BLaER1 (cell line): ENCODE data around the gene GALK2.
"Not testable (repeated sequence)": the region's sequence is repeated elsewhere in the genome, so short reads cannot be mapped to it uniquely, and the experiment has no call there.

ENCODE experiments used
- H3K27ac ChIP-seq: shearing (Covaris generic); formaldehyde crosslinking; 2 replicates; pipeline ENCODE4 v1.8.1; 2022
- H3K27me3 ChIP-seq: shearing (Covaris generic); formaldehyde crosslinking; 2 replicates; pipeline ENCODE4 v1.8.1; 2022
- H3K36me3 ChIP-seq: shearing (Covaris generic); formaldehyde crosslinking; 2 replicates; pipeline ENCODE4 v1.8.1; 2022
- H3K4me1 ChIP-seq: shearing (Covaris generic); formaldehyde crosslinking; 2 replicates; pipeline ENCODE4 v1.8.1; 2022
- H3K4me2 ChIP-seq: shearing (Covaris generic); formaldehyde crosslinking; 2 replicates; pipeline ENCODE4 v1.8.1; 2022
- H3K4me3 ChIP-seq: shearing (Covaris generic); formaldehyde crosslinking; 2 replicates; pipeline ENCODE4 v1.8.1; 2022
- H3K9ac ChIP-seq: shearing (Covaris generic); formaldehyde crosslinking; 2 replicates; pipeline ENCODE4 v1.8.1; 2022
- H3K9me3 ChIP-seq: shearing (Covaris generic); formaldehyde crosslinking; 2 replicates; pipeline ENCODE4 v1.8.1; 2022
- H4K20me1 ChIP-seq: shearing (Covaris generic); formaldehyde crosslinking; 2 replicates; pipeline ENCODE4 v1.8.1; 2022
- Cebpa-rat ChIP-seq: shearing (Covaris generic); IDR thresholded peaks from 2 replicates; pipeline ENCODE4 v1.8.1; 2022

GALK2 gene

GRCh38 chr15:49163678-49164077, 6.4 kb upstream of the GALK2 start:
- no peak for TF ChIP-seq Cebpa-rat
- H3K4me2 ChIP-seq, result no peak overlapping the region
- H3K27me3 ChIP-seq, result no peaks in the 10 kb centered on the region

DNA sequence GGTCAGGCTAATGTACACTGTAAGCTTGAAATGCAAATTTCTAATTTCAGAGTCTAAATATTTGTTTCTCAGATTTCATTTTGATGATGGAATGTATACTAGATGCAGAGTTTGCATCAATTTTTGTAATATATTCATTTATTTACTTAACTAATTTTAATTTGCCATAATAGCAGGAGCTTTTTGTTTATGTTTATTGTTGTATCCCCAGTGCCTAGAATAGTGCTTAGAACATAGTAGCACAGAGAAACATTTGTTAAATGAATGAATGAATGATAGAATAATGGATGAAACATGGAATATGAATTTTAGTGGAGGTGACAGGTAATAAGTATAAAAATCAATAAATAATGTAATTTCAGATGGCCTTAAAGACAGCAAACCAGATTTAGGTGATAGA, 5.2 kb upstream of the GALK2 start:
- H3K27me3 ChIP-seq, result no peaks in the 10 kb centered on the region
- H3K4me3 ChIP-seq, result no peak overlapping the region
- H3K27ac ChIP-seq, result no peak overlapping the region
- H3K9me3 ChIP-seq, result no peaks in the 10 kb centered on the region
- no peak overlapping the region for H3K4me2 ChIP-seq
- H3K36me3 ChIP-seq, result 0 out of 2 replicates have a peak, but pooled peaks cover 6% of the 10 kb centered on the region
- H3K9ac ChIP-seq, result no peak overlapping the region
- H4K20me1 ChIP-seq, result no peaks in the 10 kb centered on the region
- TF ChIP-seq Cebpa-rat, result no peak
- H3K4me1 ChIP-seq, result peaks cover 3% of the 10 kb centered on the region; the same call in 1 of the 2 replicates

More at GRCh38 chr15:49163678-49164077, 6.4 kb upstream of the GALK2 start:
- Histone ChIP-seq H3K4me1 (no peaks in the 10 kb centered on the region), H3K36me3 (0 out of 2 replicates have a peak, but pooled peaks cover 6% of the 10 kb centered on the region), H3K9ac (no peak overlapping the region), H3K4me3 (no peak overlapping the region), H4K20me1 (no peaks in the 10 kb centered on the region), H3K27ac (no peak overlapping the region), H3K9me3 (no peaks in the 10 kb centered on the region)

GRCh38 chr15:49168016-49168415, 2.0 kb upstream of the GALK2 start:
- H3K27ac ChIP-seq, result no peak overlapping the region
- TF ChIP-seq Cebpa-rat, result no peak
- H3K4me3 ChIP-seq, result no peak overlapping the region

GRCh38 chr15:49171790-49172189, 1.7 kb downstream of the GALK2 start:
- H3K36me3 ChIP-seq, result peaks cover 5% of the 10 kb centered on the region
- TF ChIP-seq Cebpa-rat, result no peak
- no peak overlapping the region for H3K9ac ChIP-seq
- H3K4me2 ChIP-seq, result peak overlapping the region; percentile 72
- H3K27me3 ChIP-seq, result no peaks in the 10 kb centered on the region
- no peak overlapping the region for H3K4me3 ChIP-seq
- no peak overlapping the region for H3K27ac ChIP-seq
- H3K4me1 ChIP-seq, result peaks cover 17% of the 10 kb centered on the region
- no peaks in the 10 kb centered on the region for H4K20me1 ChIP-seq
- H3K9me3 ChIP-seq, result peaks cover 19% of the 10 kb centered on the region

More at GRCh38 chr15:49168016-49168415, 2.0 kb upstream of the GALK2 start:
- Histone ChIP-seq H3K9ac (no peak overlapping the region), H3K36me3 (no peaks in the 10 kb centered on the region), H3K27me3 (no peaks in the 10 kb centered on the region), H4K20me1 (no peaks in the 10 kb centered on the region), H3K4me2 (no peak overlapping the region), H3K9me3 (no peaks in the 10 kb centered on the region), H3K4me1 (peaks cover 17% of the 10 kb centered on the region)

GRCh38 chr15:49174902-49175301, 4.9 kb downstream of the GALK2 start:
- Histone ChIP-seq H4K20me1 (no peaks in the 10 kb centered on the region), H3K27me3 (no peaks in the 10 kb centered on the region), H3K36me3 (peaks cover 9% of the 10 kb centered on the region), H3K27ac (no peak overlapping the region), H3K4me3 (no peak overlapping the region), H3K9me3 (peaks cover 19% of the 10 kb centered on the region), H3K4me2 (no peak overlapping the region), H3K9ac (no peak overlapping the region), H3K4me1 (peaks cover 13% of the 10 kb centered on the region)
- no peak for TF ChIP-seq Cebpa-rat

DNA sequence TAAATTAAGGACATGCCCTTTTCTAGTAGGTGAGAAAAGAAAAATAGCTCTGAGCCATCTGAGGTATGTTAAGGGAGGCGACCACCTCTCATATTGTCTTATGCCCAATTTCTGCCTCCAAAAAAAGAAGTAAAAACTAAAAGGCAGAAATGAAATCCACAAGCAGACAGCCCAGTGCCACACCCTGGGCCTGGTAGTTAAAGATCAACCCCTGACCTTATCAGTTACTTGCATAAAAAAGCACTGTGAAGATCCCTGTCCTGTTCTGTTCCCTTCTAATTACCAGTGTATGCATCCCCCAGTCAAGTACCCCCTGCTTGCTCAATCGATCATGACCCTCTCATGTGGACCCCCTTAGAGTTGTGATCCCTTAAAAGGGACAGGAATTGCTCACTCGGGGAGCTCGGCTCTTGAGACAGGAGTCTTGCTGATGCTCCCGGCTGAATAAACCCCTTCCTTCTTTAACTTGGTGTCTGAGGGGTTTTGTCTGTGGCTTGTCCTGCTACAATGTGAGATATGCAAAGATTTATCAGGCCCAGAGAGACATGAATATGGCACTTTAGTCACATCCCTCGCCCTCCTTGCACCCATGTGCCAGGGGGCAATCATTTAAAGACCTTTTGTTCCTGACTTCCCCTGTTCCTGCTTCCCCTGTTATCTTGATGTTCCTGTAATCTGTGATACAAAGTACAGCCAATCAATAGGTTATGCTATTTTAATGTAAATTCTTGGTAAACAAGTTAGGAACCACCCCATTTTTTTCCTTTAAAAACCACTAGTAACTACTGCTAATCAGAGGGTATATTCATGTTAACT, 5.7 kb downstream of the GALK2 start:
- Histone ChIP-seq H3K4me1 (peaks cover 12% of the 10 kb centered on the region), H3K9me3 (peaks cover 19% of the 10 kb centered on the region)
- not testable (repeated sequence) for H3K27me3 ChIP-seq, H3K4me3 ChIP-seq, H4K20me1 ChIP-seq, H3K4me2 ChIP-seq, H3K36me3 ChIP-seq, H3K27ac ChIP-seq, H3K9ac ChIP-seq

DNA sequence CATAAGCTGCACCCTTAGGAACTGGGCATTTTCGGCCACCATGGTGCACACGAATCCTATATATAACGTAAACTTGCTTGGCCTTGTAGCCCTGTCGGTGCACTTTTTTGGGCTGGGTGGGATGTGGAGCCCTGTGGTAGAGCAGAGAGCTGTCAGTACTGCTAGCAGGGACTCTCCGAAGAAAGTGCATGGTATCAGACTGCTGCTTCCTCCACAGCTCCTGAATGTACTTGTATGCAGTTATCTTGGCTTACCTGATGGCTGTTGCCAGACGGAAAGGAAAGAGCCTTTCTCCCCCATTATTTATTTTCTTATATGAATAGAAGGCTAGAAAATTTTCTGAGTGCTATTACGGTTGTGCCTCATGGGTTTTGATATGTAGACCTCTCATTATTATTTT, 8.4 kb downstream of the GALK2 start:
- Histone ChIP-seq H3K4me2 (no peak overlapping the region), H4K20me1 (no peaks in the 10 kb centered on the region), H3K4me1 (no peaks in the 10 kb centered on the region), H3K27ac (no peak overlapping the region), H3K27me3 (no peaks in the 10 kb centered on the region), H3K9me3 (peaks cover 26% of the 10 kb centered on the region), H3K36me3 (peaks cover 12% of the 10 kb centered on the region), H3K9ac (no peak overlapping the region), H3K4me3 (no peak overlapping the region)
- no peak for TF ChIP-seq Cebpa-rat

DNA sequence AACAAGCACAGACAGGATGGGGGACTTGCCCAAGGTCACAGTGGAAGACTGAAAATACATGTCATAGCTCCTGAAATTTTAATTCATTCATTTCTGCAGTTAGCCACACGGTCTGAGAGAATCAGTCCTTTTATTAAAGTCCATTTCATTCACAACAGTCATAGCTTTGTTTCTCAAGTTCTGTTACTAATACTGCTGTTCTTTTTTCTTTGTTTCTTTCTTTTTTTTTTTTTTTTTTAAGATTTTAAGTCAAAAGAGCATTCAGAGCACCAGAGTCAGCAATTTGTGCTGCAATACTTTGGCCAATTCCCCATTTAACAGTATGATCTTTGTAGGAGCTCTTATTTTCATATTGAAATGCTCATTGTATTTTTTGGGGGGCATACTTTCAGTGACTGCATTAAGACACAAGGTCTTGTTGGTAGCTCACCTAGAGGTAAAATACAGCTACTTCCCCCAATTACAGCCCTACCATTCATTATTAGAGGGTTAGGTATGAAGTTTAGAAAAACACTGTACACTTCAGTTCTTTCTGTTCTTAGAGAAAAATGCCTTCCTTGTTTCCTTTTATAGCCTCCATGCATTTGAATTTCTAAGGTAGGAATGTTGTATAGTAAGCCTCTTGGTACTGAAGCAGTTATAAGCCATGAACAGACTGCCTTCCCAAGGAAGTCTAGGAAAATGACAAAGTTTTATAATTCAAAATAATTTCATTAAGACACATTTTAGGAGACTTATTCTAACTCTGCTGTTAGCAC, 9.6 kb downstream of the GALK2 start:
- H3K27ac ChIP-seq, result no peak overlapping the region
- no peak for TF ChIP-seq Cebpa-rat
- H3K9me3 ChIP-seq, result peaks cover 26% of the 10 kb centered on the region
- H3K27me3 ChIP-seq, result no peaks in the 10 kb centered on the region
- H3K4me1 ChIP-seq, result no peaks in the 10 kb centered on the region
- no peak overlapping the region for H3K9ac ChIP-seq
- H3K36me3 ChIP-seq, result peaks cover 12% of the 10 kb centered on the region
- no peaks in the 10 kb centered on the region for H4K20me1 ChIP-seq
- H3K4me2 ChIP-seq, result no peak overlapping the region
- H3K4me3 ChIP-seq, result no peak overlapping the region

DNA sequence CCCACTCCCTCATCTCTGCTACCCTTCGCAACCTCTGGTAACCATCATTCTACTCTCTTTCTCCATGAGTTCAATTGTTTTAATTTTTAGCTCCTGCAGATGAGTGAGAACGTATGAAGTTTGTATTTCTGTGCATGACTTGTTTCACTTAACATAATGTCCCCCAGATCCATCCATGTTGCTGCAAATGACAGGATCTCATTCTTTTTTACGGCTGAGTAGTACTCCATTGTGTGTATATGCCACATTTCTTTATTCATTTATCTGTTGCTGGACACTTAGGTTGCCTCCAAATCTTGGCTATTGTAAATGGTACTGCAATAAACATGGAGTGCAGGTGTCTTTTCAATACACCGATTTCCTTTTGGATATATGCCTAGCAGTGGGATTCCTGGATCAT, 12.1 kb downstream of the GALK2 start:
- Histone ChIP-seq H3K4me1 (no peaks in the 10 kb centered on the region), H3K27me3 (no peaks in the 10 kb centered on the region), H3K4me2 (no peak overlapping the region), H3K9me3 (peaks cover 20% of the 10 kb centered on the region), H3K9ac (no peak overlapping the region), H3K27ac (no peak overlapping the region), H3K4me3 (no peak overlapping the region), H4K20me1 (no peaks in the 10 kb centered on the region), H3K36me3 (peaks cover 18% of the 10 kb centered on the region)
- TF ChIP-seq Cebpa-rat, result no peak

DNA sequence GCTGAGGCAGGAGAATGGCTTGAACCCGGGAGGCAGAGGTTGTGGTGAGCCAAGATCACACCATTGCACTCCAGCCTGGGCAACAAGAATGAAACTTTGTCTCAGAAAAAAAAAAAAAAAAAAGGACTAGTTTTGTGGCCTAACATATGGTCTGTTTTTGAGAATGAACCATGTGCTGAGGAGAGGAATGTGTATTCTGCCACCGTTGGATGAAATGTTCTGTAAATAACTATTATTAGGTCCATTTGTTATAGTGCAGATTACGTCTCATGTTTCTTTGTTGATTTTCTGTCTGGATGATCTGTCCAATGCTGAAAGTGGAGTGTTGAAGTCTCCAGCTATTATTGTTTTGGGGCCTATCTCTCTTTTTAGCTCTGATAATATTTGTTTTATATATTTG, 13.7 kb downstream of the GALK2 start:
- H3K4me2 ChIP-seq, H4K20me1 ChIP-seq, H3K4me3 ChIP-seq, H3K4me1 ChIP-seq, H3K9ac ChIP-seq, H3K27me3 ChIP-seq, H3K27ac ChIP-seq: not testable (repeated sequence)
- Histone ChIP-seq H3K36me3 (peaks cover 26% of the 10 kb centered on the region), H3K9me3 (peaks cover 20% of the 10 kb centered on the region)
